ENCODE data around the gene LHX4.

DNA sequence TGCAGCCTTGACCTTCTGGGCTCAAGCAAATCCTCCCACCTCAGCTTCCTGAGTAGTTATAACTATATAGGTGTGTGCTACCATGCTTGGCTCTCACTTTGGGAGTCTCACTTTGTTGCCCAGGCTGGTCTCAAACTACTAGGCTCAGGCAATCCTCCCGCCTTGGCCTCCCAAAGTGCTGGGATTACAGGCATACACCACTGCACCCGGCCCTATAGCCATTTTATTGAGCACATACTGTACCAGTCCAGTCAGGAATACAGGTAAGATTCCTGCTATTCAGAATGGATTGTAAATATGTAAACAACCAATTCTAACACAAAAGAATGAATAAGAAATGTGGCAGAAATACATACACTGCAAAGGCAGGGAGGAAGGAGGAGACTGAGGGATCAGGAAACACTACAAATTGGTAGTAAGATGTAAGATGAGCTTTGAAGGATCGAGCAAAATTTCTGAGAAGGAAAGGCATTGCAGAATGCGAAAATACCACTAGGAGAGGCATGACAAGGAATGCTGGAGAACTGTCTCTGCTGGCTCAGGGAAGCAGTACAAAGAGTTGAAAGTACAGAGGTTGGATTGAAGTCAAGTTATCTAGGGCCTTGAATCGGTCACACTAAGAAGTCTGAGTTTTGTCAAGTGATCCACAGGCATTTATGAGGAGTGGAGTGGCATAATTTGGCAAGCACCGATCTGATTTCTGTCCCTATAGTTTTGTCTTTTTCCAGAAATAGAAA is 60.4 kb downstream of the LHX4 start:
- TF ChIP-seq, protein P1, sequence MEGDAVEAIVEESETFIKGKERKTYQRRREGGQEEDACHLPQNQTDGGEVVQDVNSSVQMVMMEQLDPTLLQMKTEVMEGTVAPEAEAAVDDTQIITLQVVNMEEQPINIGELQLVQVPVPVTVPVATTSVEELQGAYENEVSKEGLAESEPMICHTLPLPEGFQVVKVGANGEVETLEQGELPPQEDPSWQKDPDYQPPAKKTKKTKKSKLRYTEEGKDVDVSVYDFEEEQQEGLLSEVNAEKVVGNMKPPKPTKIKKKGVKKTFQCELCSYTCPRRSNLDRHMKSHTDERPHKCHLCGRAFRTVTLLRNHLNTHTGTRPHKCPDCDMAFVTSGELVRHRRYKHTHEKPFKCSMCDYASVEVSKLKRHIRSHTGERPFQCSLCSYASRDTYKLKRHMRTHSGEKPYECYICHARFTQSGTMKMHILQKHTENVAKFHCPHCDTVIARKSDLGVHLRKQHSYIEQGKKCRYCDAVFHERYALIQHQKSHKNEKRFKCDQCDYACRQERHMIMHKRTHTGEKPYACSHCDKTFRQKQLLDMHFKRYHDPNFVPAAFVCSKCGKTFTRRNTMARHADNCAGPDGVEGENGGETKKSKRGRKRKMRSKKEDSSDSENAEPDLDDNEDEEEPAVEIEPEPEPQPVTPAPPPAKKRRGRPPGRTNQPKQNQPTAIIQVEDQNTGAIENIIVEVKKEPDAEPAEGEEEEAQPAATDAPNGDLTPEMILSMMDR (IDR thresholded peaks at IDR 0.05) = no peak
- no peak for TF ChIP-seq POLR2A (IDR thresholded peaks at IDR 0.05)

Data from body of pancreas (tissue), 4 donors.